ENCODE results near the gene TMEM240.
"Not testable (repeated sequence)": the region's sequence is repeated elsewhere in the genome, so short reads cannot be mapped to it uniquely, and the experiment has no call there.

The TMEM240 gene

DNA sequence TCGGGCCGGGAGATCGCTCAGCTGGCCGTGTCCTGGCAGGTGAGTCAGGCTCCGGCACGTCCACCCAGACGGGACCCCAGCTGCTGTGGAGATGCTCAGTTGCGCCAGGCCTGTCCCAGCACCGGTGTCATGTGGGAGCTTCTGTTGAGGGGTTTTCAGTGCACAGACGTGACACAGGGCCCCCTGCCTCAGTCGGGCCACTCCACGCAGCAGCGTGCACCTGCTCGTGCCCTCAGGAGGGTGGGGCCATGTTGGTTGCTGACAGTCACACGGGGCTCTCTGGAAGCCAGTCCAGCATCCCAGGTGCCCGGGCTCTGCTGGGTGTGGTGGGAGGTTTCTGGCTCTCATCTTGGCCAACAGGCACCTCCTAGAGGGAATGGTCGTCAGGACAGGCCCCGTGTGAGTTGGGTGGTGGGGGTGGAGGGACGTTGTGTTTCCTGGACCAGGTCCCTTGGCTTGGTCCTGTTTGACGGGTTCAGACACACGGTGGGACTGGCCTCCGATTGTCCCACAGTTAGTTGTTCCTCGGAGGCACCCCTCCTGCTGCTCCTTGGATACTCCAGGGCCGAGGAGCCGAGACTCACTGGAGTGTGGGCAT, 49.7 kb downstream of the TMEM240 start:
- no peak for DNase-seq

DNA sequence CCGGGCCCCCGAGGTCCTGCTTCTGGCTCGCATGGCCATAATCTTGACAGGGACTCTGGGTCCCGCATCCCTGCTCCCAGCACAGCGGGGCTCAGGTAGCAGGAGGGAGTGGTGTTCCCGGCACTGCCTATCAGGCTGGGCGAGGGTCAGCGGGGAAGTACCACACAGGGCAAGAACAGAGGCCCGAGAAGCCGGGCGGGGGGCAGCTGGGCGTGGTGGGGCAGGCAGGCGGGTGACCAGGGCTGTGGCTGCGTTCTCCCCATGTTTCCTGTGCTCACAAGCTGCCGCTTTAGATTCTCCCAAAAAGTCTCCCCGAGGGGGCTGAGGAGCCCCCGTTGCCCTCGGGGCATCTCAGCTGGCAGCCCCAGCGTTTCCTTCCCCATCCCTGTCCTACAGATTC, 50.6 kb downstream of the TMEM240 start:
- DNase-seq, result no peak

DNA sequence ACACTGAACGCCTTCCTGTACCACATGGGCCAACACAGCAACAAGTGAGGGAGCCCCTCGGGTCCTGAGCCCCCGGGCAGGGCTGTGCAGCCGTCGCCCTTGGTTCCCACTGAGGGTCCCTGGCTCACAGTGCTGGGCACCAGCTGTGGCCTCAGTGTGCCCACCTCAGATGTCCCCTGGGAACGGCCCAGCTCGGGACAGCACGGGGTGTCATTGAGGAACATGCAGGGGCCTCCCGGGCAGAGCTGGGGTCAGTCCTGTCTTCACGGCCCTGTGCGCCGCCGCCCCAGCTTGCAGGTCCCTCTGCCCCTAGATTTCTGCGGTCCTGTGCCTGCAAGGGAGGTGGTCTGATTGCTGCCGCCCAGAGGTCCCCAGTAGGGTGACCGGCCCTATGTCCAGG, 51.2 kb downstream of the TMEM240 start:
- DNase-seq, result no peak

DNA sequence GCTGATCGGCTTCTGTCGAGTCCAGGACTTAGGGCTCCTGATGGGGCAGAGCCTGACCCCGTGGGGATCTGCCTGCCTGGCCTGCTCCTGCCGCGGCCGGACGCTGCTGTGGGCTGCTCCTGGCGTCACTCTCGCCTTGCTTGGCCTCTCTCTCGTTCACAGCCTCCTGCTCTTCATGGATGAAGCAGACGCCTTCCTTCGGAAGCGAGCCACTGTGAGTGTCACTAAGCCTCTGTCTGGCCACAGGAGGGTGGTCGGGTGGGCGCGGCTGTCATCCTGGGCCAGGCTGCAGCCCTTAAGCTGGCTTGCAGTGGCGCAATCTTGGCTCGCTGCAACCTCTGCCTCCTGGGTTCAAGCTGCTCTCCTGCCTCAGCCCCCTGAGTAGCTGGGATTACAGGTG, 52.7 kb downstream of the TMEM240 start:
- no peak for DNase-seq

- DNase-seq, result not testable (repeated sequence)
Measured at GRCh38 chr1:1485755-1486317, 54.6 kb downstream of the TMEM240 start.

- DNase-seq, result not testable (repeated sequence)
Measured at GRCh38 chr1:1484976-1485750, 55.3 kb downstream of the TMEM240 start.

Measured in activated CD4-positive, CD25-positive, alpha-beta regulatory T cell (primary cell).